Activated CD4-positive, alpha-beta memory T cell treated with anti-CD3 and anti-CD28 coated beads, Interleukin-2, amount 10 ng/mL, durations not matched to agents 7 days and 5 days (primary cell): ENCODE measurements around the gene KRT80. TPM values are rescaled to one million over a fixed set of nuclear protein-coding genes. Genes with fewer than 3 reads are reported as not detected.
"Not testable (repeated sequence)": the region's sequence is repeated elsewhere in the genome, so short reads cannot be mapped to it uniquely, and the experiment has no call there.

Source experiments
- CTCF ChIA-PET: fragments of 350-600 bp; sonication (Branson Sonifier 250); formaldehyde crosslinking; loops from one replicate; lab custom pipeline; 2021; ENCODE audit warnings: antibody characterized with exemption, inconsistent platforms; lab: Charles Lee
- POLR2A ChIA-PET: fragments of 350-600 bp; sonication (Branson Sonifier 250); formaldehyde crosslinking; loops from one replicate; lab custom pipeline; 2021; ENCODE audit warnings: antibody characterized with exemption; lab: Charles Lee
- DNase-seq: peaks from one replicate; pipeline ENCODE4 v3.0.0-alpha.2; 2020
- H3K27ac Mint-ChIP-seq: one replicate; pipeline ENCODE4 v1.8.0; 2021; ENCODE audit warnings: mild to moderate bottlenecking, mixed read lengths
- H3K27me3 Mint-ChIP-seq: one replicate; pipeline ENCODE4 v1.8.0; 2021; ENCODE audit warnings: mixed read lengths
- H3K36me3 Mint-ChIP-seq: one replicate; pipeline ENCODE4 v1.8.0; 2021; ENCODE audit warnings: low read depth, mixed read lengths
- H3K4me1 Mint-ChIP-seq: one replicate; pipeline ENCODE4 v1.8.0; 2021; ENCODE audit warnings: mixed read lengths
- H3K4me3 Mint-ChIP-seq: one replicate; pipeline ENCODE4 v1.8.0; 2021; ENCODE audit warnings: mild to moderate bottlenecking, mixed read lengths
- H3K9me3 Mint-ChIP-seq: one replicate; pipeline ENCODE4 v1.8.0; 2021; ENCODE audit warnings: mixed read lengths
- total RNA-seq, 2 experiments: library from RNA; stranded (reverse); gene quantifications; one replicate each; pipeline ENCODE4 v1.2.3, GENCODE V29; 2021

KRT80 gene
- not detected for total RNA-seq

DNA sequence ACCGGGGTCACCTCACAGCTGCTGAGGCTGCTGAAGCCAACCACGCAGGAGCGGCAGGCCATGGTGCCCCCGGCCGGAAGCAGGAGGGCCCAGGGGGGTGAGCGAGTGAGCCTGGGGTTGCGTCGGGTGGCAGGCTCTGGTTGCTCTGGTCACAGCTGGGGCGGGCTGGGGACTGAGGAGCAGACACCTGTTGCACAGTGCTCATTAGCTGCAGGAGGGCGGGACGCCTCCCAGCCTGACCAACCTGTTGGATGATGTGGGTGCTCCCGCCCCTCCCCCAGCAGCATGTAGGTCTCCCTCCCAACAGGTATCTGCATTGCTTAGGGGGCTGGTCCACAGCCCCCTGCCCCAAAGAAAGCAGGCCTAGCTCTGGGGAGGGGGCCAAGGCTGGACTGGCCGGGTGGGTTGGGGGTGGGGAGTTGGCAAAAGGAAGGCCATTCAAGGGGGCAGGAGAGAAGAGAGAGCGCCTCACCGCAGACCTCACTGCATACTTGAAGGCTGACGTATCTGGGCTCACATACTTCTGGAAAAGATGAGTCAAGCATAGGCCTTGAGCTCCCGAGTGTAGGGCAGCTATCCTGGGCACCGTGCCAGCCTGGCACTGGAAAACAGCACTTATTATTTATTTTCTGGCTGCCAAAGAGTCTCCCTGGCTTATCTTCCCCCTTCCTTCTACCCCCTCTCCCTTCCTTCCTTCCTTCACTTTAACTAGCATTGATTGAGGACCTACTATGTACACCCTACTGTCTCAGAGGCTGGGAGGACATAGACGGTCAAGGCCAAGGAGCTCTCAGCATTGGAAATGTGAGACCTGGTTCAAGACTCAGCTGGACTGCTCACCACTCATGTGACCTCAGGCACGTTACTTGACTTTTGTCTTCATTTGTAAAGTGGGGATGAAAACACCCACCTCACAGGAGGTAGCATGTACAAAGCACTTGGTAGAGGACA lies at the start of gene KRT80:
Gene KRT80, minus strand, starts transcription at position 174 of the 951 bp plus-strand sequence. Its CDS starts 112 bp downstream, at position 62.
- CTCF ChIA-PET, result interaction anchor here (1.0 kb wide), 1 partner anchor 20 kb away, joined by 3 read pairs; no protein-coding TSS in a partner anchor
- H3K9me3 Mint-ChIP-seq, result no peaks in the 10 kb centered on the region
- peaks cover 6% of the 10 kb centered on the region for H3K27me3 Mint-ChIP-seq
- peak; percentile 21 for DNase-seq
- no peak within 1 kb of the TSS for H3K4me3 Mint-ChIP-seq
- no peak within 1 kb of the TSS for H3K27ac Mint-ChIP-seq
- POLR2A ChIA-PET, result no interaction called here
- H3K4me1 Mint-ChIP-seq, result peaks cover 10% of the 10 kb centered on the region
- no peaks in the 10 kb centered on the region for H3K36me3 Mint-ChIP-seq

DNA sequence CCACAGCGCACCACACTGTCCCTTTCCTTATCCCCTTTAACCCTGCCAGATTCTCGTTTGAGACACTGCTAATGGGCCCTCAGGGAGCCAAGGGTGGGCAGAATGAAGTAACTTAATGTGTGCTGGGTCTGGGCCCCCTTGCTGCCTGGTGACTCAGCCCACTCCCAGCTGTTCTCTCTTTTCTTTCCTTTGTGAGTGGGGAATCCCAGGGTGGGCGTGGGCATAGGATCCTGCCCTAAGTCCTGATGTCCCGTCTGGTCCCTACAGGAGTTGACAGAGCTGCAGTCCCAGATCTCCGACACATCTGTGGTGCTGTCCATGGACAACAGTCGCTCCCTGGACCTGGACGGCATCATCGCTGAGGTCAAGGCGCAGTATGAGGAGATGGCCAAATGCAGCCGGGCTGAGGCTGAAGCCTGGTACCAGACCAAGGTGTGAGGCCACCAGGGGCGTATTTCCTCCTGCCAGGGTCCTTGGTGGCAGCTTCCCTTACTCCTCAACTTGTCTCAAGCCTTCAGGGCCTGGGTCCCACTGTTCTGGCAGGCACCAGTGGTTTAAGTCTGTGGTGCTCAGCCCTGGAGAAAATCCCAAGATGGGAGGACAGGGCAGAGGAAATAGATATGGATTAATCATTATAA lies 49.5 kb upstream of the KRT80 start:
- ChIA-PET POLR2A (no interaction called here), CTCF (interaction anchor here (0.6 kb wide), 1 partner anchor 69 kb away, joined by 3 read pairs; no protein-coding TSS in a partner anchor)
- H3K4me3 Mint-ChIP-seq, result no peak overlapping the region
- no peak for DNase-seq
- H3K4me1 Mint-ChIP-seq, result peaks cover 38% of the 10 kb centered on the region
- peaks cover 7% of the 10 kb centered on the region for H3K27me3 Mint-ChIP-seq
- no peaks in the 10 kb centered on the region for H3K9me3 Mint-ChIP-seq
- H3K27ac Mint-ChIP-seq, result no peak overlapping the region
- peaks cover 3% of the 10 kb centered on the region for H3K36me3 Mint-ChIP-seq

DNA sequence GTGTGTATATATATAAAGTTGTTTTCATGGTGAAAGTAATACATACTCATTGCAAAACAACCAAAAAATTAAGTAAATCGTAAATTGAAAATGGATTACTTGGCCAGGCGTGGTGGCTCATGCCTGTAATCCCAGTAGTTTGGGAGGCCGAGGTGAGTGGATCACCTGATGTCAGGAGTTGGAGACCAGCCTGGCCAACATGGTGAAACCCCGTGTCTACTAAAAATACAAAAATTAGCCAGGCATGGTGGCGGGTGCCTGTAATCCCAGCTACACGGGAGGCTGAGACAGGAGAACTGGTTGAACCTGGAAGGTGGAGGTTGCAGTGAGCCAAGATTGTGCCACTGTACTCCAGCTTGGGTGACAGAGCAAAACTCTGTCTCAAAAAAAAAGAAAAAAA lies 48.4 kb upstream of the KRT80 start:
- H3K4me3 Mint-ChIP-seq, H3K9me3 Mint-ChIP-seq, H3K27ac Mint-ChIP-seq, POLR2A ChIA-PET, DNase-seq, H3K36me3 Mint-ChIP-seq: not testable (repeated sequence)
- peaks cover 11% of the 10 kb centered on the region for H3K27me3 Mint-ChIP-seq
- peaks cover 27% of the 10 kb centered on the region for H3K4me1 Mint-ChIP-seq
- CTCF ChIA-PET, result interaction anchor here (1.1 kb wide), 1 partner anchor 18 kb away, joined by 3 read pairs; no protein-coding TSS in a partner anchor

DNA sequence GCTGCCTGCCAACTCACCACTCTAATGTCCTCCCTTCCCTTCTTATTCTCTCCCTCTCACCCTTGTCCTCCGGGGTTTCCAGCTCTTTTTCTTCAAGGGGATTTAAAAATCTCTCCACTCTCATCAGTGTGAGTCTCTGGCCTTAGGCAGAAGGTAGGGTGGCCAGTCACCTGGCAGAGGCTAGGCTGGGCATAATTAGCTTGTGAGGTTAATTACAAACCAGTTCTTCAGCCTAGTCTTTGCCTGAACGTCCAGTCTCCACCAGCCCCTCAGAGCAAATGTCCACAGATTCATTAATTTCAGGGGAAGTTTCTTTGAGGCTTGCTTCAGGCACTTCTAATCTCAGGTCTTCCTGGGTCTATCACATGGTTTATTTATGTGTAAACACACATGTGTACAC lies 48.0 kb upstream of the KRT80 start:
- Mint-ChIP-seq H3K9me3 (no peaks in the 10 kb centered on the region), H3K27me3 (peaks cover 12% of the 10 kb centered on the region), H3K27ac (no peak overlapping the region), H3K36me3 (peaks cover 3% of the 10 kb centered on the region), H3K4me3 (no peak overlapping the region), H3K4me1 (peaks cover 22% of the 10 kb centered on the region)
- CTCF ChIA-PET, result interaction anchor here (1.1 kb wide), 1 partner anchor 18 kb away, joined by 3 read pairs; no protein-coding TSS in a partner anchor
- no peak for DNase-seq
- POLR2A ChIA-PET, result no interaction called here

DNA sequence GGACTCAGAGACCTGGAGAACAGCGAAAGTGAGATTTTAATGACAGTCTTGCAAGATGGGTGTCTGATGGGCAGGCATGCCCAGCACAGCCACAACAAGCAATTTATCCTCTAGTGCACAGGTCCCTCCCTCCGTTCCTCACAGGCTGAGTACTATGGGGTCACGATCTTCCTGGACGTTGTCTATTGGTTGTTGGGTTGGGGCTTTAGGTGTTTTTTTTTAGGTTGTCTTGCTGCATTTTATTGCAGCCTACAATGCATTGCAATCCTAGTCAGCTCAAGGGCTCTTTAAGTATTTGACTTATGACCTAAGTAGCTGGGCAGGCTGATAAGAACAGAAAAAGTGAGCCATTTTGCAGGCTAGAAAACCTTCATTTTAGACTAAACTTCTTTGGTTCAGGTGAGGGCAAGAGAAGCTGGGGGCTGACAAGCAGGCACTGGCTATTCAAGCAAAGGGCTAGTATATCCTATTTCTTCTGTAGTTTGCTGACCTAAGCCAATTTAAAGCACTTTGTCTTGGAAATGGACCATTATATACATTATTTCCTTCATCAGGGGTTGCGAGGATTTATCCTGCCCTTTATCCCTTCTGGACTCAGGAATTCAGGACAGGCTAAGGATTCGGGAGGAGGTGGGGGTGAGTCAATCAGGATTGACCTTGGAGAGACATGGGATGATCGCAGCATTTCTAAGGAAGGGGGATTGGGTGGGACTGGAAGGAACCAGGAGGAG lies 47.3 kb upstream of the KRT80 start:
- Mint-ChIP-seq H3K4me3 (no peak overlapping the region), H3K27ac (no peak overlapping the region), H3K9me3 (no peaks in the 10 kb centered on the region), H3K27me3 (peaks cover 18% of the 10 kb centered on the region), H3K36me3 (no peaks in the 10 kb centered on the region), H3K4me1 (peaks cover 15% of the 10 kb centered on the region)
- POLR2A ChIA-PET, result interaction anchor here (3.2 kb wide), 1 partner anchor 13 kb away, joined by 16 read pairs; no protein-coding TSS in a partner anchor
- CTCF ChIA-PET, result interaction anchor here (1.1 to 2.3 kb wide), 2 partner anchors 17 to 40 kb away, joined by 3 to 9 read pairs; no protein-coding TSS in a partner anchor
- DNase-seq, result no peak

DNA sequence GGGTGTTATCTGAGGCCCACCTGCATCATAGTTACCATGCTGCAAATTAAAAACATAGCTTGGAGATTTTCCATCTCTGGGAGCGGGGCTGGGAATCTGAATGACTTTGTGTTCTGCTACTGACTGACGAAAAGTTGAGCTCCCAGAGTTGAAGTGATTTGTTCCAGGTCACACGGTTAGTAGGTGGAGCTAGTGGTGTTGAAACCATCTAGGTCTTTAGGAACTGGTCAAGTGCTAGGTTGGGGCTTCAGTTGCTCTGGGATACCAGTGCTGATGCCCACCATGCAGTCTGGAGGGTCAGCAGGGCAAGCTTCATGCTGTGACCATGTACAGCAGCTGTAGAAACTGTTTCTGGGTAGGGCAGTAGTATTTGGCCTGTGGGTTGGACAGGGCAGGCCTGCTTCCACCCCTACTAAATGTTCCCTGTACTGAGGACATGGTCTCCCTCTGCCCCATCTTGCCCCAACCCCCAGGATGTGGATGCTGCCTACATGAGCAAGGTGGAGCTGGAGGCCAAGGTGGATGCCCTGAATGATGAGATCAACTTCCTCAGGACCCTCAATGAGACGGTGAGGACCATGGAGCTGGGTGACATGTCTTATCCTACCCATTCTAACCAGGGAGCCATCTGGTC lies 46.5 kb upstream of the KRT80 start:
- H3K27me3 Mint-ChIP-seq, result peaks cover 22% of the 10 kb centered on the region
- H3K4me1 Mint-ChIP-seq, result peaks cover 8% of the 10 kb centered on the region
- CTCF ChIA-PET, result interaction anchor here (0.8 to 2.3 kb wide), 4 partner anchors 8 to 41 kb away, joined by 3 to 9 read pairs (median 4); no protein-coding TSS in a partner anchor
- H3K36me3 Mint-ChIP-seq, result no peaks in the 10 kb centered on the region
- H3K27ac Mint-ChIP-seq, result no peak overlapping the region
- POLR2A ChIA-PET, result interaction anchor here (3.2 kb wide), 1 partner anchor 13 kb away, joined by 16 read pairs; no protein-coding TSS in a partner anchor
- DNase-seq, result no peak
- H3K9me3 Mint-ChIP-seq, result no peaks in the 10 kb centered on the region
- H3K4me3 Mint-ChIP-seq, result no peak overlapping the region

DNA sequence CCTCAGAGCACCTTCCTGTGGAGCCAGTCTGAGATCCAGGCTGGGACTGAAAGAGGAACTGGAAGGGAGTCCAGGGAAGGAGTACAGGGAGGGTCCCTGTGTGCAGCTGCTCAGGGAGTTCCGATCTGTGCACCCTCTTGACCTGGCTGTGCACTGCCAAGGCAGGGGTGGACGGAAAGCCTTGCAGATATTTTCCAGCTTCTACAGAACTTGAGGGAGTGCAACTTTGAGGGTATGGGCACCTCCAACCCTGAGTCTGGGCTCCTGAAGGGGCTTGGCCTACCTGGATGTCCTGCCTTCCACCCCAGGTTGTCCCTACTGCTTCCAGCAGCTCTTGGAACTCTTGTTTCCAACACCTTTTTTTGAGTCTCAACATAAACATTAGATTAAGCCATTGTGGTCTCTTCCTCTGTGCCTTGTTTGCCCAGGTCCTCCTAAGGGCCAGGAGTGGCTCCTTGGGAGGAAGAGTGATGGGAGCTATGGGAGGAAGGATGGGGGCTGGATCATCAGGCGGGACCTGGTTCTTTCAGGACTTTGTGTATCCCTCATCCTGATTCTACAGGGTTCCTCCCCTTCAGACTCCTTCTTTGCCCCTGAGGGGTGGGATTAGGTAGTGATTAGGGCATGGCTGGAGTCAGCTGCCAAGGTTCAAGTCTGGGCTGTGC lies 44.7 kb upstream of the KRT80 start:
- Mint-ChIP-seq H3K36me3 (no peaks in the 10 kb centered on the region), H3K4me3 (no peak overlapping the region), H3K4me1 (no peaks in the 10 kb centered on the region), H3K27me3 (peaks cover 36% of the 10 kb centered on the region), H3K9me3 (no peaks in the 10 kb centered on the region), H3K27ac (no peak overlapping the region)
- ChIA-PET POLR2A (interaction anchor here (3.2 kb wide), 1 partner anchor 15 kb away, joined by 16 read pairs; no protein-coding TSS in a partner anchor), CTCF (interaction anchor here (1.2 to 2.3 kb wide), 3 partner anchors 15 to 43 kb away, joined by 3 to 9 read pairs (median 5); no protein-coding TSS in a partner anchor)
- no peak for DNase-seq

DNA sequence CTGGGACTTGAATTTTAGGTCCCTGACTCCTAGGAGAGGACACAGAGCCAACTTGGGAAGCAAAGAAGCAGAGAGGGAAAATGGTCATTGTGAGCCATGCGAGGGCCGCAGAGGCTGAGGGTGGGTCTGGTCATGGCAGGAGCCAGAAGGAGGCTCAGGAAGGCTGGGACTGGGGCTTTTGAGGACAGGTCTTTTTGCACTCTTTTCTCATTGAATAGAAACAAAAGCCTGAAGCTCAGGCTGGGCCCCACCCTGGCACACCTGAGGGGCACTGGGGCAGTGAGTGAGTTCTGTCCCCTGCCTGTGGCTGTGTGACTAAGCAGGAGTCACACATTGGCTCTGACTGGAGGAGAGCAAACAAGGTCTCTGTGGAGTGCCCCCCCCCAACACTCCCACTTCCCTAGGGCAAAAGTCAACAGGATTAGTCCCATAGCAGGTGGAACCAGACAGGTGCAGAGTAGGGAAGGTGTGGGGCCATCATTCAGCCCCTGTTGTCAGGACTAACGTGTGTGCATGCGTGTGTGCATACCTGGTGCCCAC lies 44.1 kb upstream of the KRT80 start:
- H3K4me1 Mint-ChIP-seq, result no peaks in the 10 kb centered on the region
- H3K36me3 Mint-ChIP-seq, result no peaks in the 10 kb centered on the region
- H3K27ac Mint-ChIP-seq, result no peak overlapping the region
- H3K27me3 Mint-ChIP-seq, result peaks cover 42% of the 10 kb centered on the region
- ChIA-PET POLR2A (interaction anchor here (3.2 kb wide), 1 partner anchor 16 kb away, joined by 16 read pairs; no protein-coding TSS in a partner anchor), CTCF (interaction anchor here (1.0 to 1.2 kb wide), 2 partner anchors 11 to 43 kb away, joined by 3 to 5 read pairs; no protein-coding TSS in a partner anchor)
- no peak overlapping the region for H3K4me3 Mint-ChIP-seq
- H3K9me3 Mint-ChIP-seq, result no peaks in the 10 kb centered on the region
- DNase-seq, result no peak

DNA sequence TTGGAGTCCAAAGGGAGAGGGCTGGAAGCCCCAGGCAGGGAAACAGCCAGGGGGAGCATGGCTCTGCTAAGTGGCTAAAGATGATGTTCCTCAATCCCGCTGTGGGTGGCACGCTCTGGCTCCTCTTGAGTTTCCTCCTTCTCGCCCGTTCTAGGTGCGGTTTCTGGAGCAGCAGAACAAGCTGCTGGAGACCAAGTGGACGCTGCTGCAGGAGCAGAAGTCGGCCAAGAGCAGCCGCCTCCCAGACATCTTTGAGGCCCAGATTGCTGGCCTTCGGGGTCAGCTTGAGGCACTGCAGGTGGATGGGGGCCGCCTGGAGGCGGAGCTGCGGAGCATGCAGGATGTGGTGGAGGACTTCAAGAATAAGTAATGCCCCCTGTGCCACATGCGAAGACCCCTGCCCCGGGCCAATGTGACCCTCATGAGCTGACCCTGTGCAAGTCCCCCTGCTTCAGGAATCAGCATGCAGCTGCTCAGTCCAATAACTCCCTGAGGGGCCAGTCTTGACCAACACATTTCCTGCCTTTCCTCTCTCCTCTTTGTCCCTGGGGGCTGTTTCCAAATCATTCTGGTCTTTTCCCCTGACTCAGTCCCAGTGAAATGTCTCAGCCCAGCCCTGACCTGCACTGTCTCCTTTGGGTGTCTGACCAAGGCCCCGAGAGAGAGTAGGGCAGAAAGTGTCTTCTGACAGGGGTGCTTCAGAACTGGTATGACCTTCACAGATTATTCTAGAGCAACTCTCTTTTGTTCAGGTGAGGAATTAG lies 43.4 kb upstream of the KRT80 start:
- Mint-ChIP-seq H3K27me3 (peaks cover 48% of the 10 kb centered on the region), H3K36me3 (no peaks in the 10 kb centered on the region), H3K9me3 (no peaks in the 10 kb centered on the region), H3K4me3 (no peak overlapping the region), H3K4me1 (no peaks in the 10 kb centered on the region), H3K27ac (no peak overlapping the region)
- POLR2A ChIA-PET, result no interaction called here
- CTCF ChIA-PET, result interaction anchor here (1.0 to 1.2 kb wide), 3 partner anchors 10 to 44 kb away, joined by 3 to 5 read pairs (median 4); no protein-coding TSS in a partner anchor
- no peak for DNase-seq

DNA sequence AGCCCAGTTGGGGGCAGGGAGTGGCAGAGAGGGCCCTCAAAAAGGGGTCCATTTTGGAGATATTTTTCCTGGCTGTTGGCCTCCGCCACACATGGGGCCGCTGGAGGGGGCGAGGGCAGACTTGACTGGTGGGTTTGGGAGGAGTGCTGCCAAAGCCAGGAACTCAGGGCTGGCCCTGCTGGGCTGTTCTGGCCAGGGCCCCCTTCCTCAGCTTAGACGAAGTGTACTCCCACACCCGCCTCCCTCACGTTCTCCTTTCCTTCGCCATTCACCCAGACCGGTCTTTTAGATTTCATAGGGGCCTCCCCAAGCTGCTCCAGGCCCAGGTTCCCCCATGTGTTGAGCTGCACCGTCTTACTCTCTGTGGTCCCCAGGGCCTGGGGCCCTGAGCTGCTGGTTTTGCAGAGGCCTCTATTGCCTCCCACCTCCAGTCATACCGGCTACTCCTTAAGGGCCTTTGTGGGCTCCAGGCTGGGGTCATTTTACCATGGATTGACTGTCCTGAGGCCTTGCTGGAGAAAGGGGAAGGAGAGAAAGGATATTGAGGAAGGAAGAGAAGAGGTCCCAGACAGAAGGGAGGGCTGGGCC lies 42.5 kb upstream of the KRT80 start:
- Mint-ChIP-seq H3K4me3 (no peak overlapping the region), H3K27ac (no peak overlapping the region), H3K4me1 (no peaks in the 10 kb centered on the region), H3K9me3 (no peaks in the 10 kb centered on the region), H3K27me3 (peaks cover 51% of the 10 kb centered on the region), H3K36me3 (no peaks in the 10 kb centered on the region)
- CTCF ChIA-PET, result interaction anchor here (1.1 kb wide), 1 partner anchor 13 kb away, joined by 4 read pairs; no protein-coding TSS in a partner anchor
- POLR2A ChIA-PET, result no interaction called here
- no peak for DNase-seq
